Neutrophil (primary cell): Measurements from ENCODE around the gene DDX39B.

Source experiments
- H3K27ac ChIP-seq: fragments of 200-600 bp; sonication (generic); 2 replicates; pipeline ENCODE4 v1.5.1; 2016; ENCODE audit warnings: mild to moderate bottlenecking, moderate library complexity
- H3K27me3 ChIP-seq: fragments of 200-600 bp; sonication (generic); 2 replicates; pipeline ENCODE4 v1.6.0; 2016; ENCODE audit warnings: mild to moderate bottlenecking
- H3K36me3 ChIP-seq: fragments of 200-600 bp; sonication (generic); 2 replicates; pipeline ENCODE4 v1.5.1; 2017
- H3K4me1 ChIP-seq, 2 experiments: fragments of 200-600 bp in 1 of 2; sonication (generic) in 1 of 2; 1 replicate in 1 of 2; 2 replicates in 1 of 2; pipeline versions ENCODE4 v1.5.1 to v1.6.1; 2013 to 2016; ENCODE audit warnings: low read depth in 1 of 2, low read length in 1 of 2, mild to moderate bottlenecking in 1 of 2, moderate library complexity in 1 of 2; ENCODE audit not compliant: control insufficient read depth in 1 of 2, insufficient read depth in 1 of 2
- H3K4me3 ChIP-seq, 2 experiments: fragments of 200-600 bp in 1 of 2; sonication (generic) in 1 of 2; 1 replicate in 1 of 2; 2 replicates in 1 of 2; pipeline ENCODE4 v1.5.1; 2013 to 2016; ENCODE audit warnings: low read depth in 1 of 2, low read length in 1 of 2, mild to moderate bottlenecking in 1 of 2, moderate library complexity in 1 of 2
- H3K9me3 ChIP-seq: fragments of 200-600 bp; sonication (generic); 2 replicates; pipeline ENCODE4 v1.5.1; 2016
- TF ChIP-seq, protein P1 (sequence below): fragments of 200-600 bp; sonication (generic); IDR thresholded peaks from 2 replicates; pipeline ENCODE4 v1.5.1; 2016; ENCODE audit warnings: antibody characterized with exemption

Gene DDX39B

DNA sequence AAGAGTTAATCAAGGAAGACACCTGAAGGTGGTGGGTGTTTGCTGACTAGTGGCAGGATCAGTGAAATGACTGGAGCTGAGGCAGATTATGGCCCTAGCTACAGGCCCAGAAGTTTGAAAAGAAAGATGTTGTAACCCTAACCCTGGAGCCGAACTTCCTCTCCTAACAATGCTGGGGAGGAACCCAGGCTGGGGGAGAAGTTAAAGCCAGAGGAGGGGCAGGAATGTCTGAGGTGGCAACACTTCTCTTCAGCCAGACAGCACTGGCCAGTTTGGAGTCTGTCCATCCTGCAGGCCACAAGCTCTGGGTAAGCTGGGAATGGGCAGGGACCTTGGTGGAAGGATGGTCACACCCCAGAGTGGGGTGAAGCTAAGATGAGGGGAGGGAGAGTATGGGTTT lies 44.2 kb upstream of the DDX39B start, which contains the start of gene LST1:
TSS of gene LST1 (plus strand) at position 270 of the 400 bp plus-strand sequence. CDS start 1,023 bp downstream, outside the sequence.
- Histone ChIP-seq H3K4me3 (peak within 1 kb of the TSS; percentile 78 to 94), H3K27ac (peak within 1 kb of the TSS; percentile 96), H3K9me3 (no peaks in the 10 kb centered on the region), H3K27me3 (no peaks in the 10 kb centered on the region), H3K4me1 (peaks cover 78 to 83% of the 10 kb centered on the region in 2 experiments), H3K36me3 (peaks cover 30% of the 10 kb centered on the region)
- TF ChIP-seq, protein P1, sequence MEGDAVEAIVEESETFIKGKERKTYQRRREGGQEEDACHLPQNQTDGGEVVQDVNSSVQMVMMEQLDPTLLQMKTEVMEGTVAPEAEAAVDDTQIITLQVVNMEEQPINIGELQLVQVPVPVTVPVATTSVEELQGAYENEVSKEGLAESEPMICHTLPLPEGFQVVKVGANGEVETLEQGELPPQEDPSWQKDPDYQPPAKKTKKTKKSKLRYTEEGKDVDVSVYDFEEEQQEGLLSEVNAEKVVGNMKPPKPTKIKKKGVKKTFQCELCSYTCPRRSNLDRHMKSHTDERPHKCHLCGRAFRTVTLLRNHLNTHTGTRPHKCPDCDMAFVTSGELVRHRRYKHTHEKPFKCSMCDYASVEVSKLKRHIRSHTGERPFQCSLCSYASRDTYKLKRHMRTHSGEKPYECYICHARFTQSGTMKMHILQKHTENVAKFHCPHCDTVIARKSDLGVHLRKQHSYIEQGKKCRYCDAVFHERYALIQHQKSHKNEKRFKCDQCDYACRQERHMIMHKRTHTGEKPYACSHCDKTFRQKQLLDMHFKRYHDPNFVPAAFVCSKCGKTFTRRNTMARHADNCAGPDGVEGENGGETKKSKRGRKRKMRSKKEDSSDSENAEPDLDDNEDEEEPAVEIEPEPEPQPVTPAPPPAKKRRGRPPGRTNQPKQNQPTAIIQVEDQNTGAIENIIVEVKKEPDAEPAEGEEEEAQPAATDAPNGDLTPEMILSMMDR, result peak; percentile 16

- Histone ChIP-seq H3K36me3 (peaks cover 26% of the 10 kb centered on the region), H3K9me3 (no peaks in the 10 kb centered on the region), H3K27ac (peak overlapping the region; percentile 96), H3K4me3 (peak overlapping the region; percentile 78 to 94), H3K4me1 (peaks cover 78 to 84% of the 10 kb centered on the region in 2 experiments), H3K27me3 (no peaks in the 10 kb centered on the region)
- TF ChIP-seq, protein P1, result peak; percentile 59
Observed at GRCh38 chr6:31585491-31585890, 43.7 kb upstream of the DDX39B start.

DNA sequence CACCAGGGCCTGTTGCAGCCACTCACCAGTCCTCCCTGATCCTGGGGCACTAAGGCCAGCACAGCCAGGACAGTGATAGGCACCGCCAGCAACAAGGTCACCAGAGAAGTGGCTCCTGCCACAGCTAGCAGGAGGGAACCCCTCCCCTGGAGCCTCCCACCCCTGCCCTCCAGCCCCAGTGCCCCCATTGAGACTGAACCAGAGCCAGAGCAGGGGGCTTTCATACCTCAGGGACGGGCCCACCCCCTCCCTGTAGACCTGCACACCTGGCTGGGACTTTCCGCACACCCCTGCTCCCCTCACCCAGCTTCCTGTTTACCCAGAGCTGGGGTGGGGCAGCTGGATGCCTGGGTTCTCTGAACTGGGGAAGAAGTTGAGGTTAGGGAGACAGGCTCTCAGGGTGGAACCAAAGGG lies 40.4 kb upstream of the DDX39B start, which contains the start of gene LTB:
TSS of gene LTB (minus strand) at position 195 of the 414 bp plus-strand sequence. CDS start at position 188, 7 bp downstream.
- Histone ChIP-seq H3K4me1 (peaks cover 68 to 69% of the 10 kb centered on the region in 2 experiments), H3K9me3 (no peaks in the 10 kb centered on the region), H3K4me3 (peak within 1 kb of the TSS; percentile 92 to 94), H3K36me3 (peaks cover 11% of the 10 kb centered on the region), H3K27me3 (no peaks in the 10 kb centered on the region), H3K27ac (peak within 1 kb of the TSS; percentile 96)
- TF ChIP-seq, protein P1, result no peak

GRCh38 chr6:31581434-31582229 lies 39.8 kb upstream of the DDX39B start:
- no peaks in the 10 kb centered on the region for H3K27me3 ChIP-seq
- H3K4me1 ChIP-seq, result peaks cover 68 to 72% of the 10 kb centered on the region in 2 experiments

GRCh38 chr6:31580807-31581433 lies 39.1 kb upstream of the DDX39B start:
- peaks cover 15% of the 10 kb centered on the region for H3K36me3 ChIP-seq
- TF ChIP-seq, protein P1, result peak; percentile 94
- H3K27ac ChIP-seq, result peak overlapping the region; percentile 96
- H3K27me3 ChIP-seq, result no peaks in the 10 kb centered on the region
- peaks cover 68 to 72% of the 10 kb centered on the region in 2 experiments for H3K4me1 ChIP-seq
- H3K9me3 ChIP-seq, result no peaks in the 10 kb centered on the region
- peak overlapping the region; percentile 92 to 94 for H3K4me3 ChIP-seq

More at GRCh38 chr6:31581434-31582229, 39.8 kb upstream of the DDX39B start:
- Histone ChIP-seq H3K4me3 (peak overlapping the region; percentile 92 to 94), H3K27ac (peak overlapping the region; percentile 96), H3K9me3 (no peaks in the 10 kb centered on the region), H3K36me3 (peaks cover 15% of the 10 kb centered on the region)
- TF ChIP-seq, protein P1, result no peak
